GM19438 (cell line): ENCODE results near the gene FSIP1.
A peak's percentile ranks its signal among the peaks of the same experiment; 100 is the strongest.

Experiments used
- ATAC-seq: cut with Tn5 transposase; IDR thresholded peaks from one replicate; pipeline ENCODE4 v1.9.1; 2021; ENCODE audit warnings: low read depth; ENCODE audit not compliant: unreplicated experiment

FSIP1 gene

DNA sequence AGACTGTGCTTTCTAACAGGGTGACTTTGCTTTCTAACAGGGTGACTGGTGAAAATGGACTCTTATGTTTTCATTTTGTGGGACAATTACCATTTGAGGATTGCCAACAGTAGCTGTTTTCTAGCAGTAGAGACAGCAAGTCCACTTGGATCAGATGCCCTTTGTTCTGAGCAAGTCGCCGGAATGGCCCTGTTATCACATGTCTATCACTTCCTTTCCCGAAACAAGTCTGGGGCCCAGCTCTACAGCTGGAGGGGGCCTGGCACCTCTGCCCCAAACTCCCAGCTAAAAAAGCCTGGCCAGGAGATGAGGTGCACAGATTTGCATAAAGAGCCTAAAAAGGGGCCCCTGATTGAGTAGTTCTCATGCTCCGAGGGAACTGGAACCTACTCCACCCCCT is 157.2 kb downstream of the FSIP1 start:
- ATAC-seq, result no peak

GRCh38 chr15:39624806-39625205 is 157.8 kb downstream of the FSIP1 start:
- no peak for ATAC-seq

- peak; percentile 81 for ATAC-seq
These were observed 159.1 kb downstream of the FSIP1 start for GRCh38 chr15:39623529-39623931.

- ATAC-seq, result no peak
These were observed 159.8 kb downstream of the FSIP1 start for GRCh38 chr15:39622660-39623516.

- no peak for ATAC-seq
These were observed 160.7 kb downstream of the FSIP1 start for GRCh38 chr15:39621976-39622375.

DNA sequence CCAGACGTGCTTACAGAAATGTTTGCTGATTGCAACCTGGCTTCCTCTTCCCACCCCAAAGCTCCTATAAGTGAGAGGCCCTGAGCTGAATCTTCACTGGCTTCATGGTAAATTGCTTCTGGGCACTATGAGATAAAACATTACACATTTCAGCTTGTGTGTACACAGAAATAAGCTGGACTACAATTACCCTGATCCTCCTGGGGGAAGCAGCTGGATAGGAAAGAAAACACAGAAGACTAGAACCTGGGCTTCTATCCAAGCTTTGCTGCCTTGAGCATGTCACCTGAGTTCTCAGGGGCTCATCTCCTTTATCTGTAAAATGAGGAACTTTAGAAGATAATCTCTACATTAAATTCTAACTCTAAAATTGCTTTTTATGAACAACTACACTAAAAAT is 161.4 kb downstream of the FSIP1 start:
- no peak for ATAC-seq

- no peak for ATAC-seq
These were observed 164.4 kb downstream of the FSIP1 start for GRCh38 chr15:39618063-39618823.

DNA sequence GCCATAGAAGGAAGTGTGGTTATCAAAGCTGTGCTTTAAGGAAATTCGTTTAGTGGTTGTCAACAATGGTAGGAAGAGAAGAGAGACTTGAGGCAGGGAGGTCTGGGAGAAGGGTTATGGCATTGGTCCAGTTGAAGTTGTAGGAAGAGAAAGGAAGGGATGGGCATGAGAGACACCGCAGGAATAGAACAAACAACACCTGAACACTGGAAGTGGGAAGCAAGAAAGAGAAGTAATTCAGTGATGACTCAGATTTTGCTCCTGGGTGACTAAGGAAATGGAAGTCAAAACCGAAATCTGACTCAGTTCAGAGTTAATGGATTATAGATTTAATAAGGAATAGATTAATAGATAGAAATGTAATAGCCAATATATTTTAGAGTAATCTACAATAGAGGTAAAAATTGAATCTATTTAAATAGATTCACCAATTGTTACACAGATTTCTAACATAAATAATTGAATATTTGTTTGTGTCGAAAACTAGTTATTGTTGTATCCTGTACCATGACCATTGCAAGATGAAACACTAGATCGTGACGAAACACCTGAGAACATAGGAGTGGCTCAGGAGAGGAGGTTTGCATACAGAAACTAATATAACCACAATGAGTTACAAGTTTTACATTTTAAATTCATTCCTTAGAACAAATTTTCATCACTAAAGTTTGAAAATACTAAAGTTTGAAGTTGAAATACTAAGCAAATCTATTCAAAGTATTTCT is 165.7 kb downstream of the FSIP1 start:
- ATAC-seq, result no peak

- no peak for ATAC-seq
These were observed 168.8 kb downstream of the FSIP1 start for GRCh38 chr15:39613861-39614260.

DNA sequence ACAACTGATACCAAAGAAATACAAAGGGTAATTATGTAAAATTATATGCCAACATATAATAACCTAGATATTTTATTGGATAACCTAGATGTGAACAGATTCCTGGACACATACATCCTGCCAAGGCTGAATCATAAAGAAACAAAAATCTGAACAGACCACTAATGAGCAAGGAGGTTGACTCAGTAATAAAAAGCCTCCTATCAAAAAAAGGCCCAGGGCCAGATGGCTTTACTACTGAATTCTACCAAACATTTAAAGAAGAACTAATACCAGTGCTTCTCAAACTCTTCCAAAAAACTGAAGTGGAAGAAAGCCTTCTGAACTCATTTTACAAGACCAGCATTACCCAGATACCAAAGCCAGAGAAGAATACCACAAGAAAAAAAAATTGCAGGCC is 169.4 kb downstream of the FSIP1 start:
- ATAC-seq, result no peak

DNA sequence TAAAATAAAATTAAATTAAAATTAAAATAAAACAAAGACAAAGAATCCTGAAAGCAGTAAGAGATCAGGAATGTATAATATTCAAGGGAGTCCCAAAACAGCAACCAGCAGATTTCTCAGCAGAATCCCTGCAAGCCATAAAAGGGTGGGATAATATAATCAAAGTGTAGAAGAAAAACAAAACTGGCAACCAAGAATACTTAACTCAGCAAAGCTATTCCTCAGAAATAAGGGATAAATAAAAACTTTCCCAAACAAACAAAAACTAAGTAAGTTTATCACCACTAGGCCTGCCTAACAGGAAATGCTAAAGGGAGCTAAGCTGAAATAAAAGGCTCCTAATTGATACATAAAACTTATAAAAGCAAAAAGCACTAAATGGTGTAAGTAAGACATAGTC is 172.0 kb downstream of the FSIP1 start:
- no peak for ATAC-seq

DNA sequence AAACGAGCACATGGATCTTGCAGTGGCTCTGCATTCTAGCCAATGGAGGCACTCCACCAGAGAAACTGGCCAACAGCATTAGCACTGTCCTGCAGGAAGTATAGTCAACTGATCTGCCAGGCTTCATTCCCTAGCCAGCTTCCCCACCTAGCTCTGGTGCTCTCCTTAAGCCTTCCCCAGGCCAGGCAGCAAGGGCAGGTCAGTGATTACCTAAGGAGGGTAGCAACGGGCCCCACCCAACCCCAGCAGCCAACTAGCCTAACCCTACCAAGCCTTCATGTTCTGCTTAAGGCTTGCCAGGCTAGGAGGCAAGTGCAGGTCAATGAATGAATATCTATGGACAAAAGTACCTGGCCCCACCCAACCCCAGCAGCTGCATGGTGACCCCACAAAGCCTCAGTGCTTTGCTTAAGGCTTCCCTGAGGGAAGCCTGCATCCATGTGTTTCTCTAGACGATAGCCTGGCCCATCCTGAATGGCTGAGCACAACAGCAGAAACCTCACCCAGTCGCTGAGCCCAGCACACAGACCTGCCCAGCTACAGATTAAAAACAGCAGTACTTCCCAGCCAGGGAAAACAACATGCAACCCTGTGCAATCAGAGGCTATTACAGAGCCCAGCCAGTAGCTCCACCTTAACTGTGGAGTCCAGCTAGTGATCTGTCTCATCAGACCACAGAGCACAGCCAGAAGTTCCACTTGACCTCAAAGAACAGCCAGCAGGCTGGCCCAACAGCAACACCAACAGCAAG is 173.3 kb downstream of the FSIP1 start:
- ATAC-seq, result no peak

DNA sequence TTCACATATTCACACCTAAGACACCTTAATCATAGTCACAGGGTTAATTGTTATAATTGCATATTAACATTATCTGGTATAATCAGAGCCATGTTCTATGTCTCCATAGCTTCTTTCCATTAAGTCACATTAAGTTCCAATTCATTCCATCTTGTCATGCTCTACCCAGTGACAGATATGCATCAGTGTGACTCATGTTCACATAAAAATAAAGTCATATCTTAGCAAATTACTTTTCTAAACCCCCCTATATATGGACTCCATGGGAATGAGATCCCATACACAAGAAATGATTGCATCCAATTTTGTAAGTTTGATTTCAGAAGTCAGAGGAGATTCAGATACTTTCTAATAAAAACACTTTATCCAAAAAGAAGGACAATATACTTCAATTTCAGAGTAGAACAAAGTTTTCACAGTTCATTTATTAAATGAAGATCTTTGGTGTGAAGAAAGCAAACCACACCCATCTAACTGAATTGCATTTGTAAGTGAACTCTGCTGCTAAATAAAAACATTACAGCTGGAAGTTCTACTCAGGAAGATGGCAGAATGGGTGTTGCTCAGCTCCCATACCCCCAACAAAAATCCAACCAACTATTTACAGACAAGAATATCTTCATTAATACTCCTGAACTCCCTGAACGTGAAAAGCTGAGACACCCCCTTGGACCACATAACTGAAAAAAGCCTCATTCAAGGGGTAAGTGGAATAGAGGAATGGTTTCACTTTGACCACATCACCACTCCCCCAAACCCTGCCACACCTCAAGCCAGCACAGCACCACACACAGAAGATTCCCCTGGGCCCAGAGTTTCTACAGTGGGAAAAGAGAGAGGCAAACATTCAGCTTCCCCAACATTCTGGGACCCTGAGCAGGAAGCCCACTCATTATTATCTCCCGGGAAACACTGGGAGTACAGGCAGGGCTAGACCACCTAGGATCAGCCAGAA is 174.2 kb downstream of the FSIP1 start:
- no peak for ATAC-seq

- ATAC-seq, result no peak
These were observed 177.5 kb downstream of the FSIP1 start for GRCh38 chr15:39605146-39605545.

DNA sequence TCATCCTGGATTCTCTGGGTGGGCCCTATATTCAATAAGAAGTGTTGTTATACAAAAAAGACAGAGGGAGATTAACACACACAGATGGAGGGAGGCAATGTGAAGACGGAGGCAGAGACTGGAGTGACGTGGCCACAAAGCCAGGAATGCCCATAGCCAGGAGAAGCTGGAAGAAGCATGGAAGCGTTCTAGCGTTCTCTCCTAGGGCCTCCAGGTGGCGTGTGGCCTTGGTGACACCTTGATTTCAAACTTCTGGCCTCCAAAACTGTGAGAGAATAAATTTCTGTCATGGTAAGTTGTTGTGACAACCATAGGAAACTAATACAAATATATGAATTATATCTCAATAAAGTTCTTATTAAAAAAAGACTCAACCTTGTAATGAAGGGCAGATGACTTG is 180.5 kb downstream of the FSIP1 start:
- ATAC-seq, result no peak

GRCh38 chr15:39599871-39600270 is 182.8 kb downstream of the FSIP1 start:
- no peak for ATAC-seq

DNA sequence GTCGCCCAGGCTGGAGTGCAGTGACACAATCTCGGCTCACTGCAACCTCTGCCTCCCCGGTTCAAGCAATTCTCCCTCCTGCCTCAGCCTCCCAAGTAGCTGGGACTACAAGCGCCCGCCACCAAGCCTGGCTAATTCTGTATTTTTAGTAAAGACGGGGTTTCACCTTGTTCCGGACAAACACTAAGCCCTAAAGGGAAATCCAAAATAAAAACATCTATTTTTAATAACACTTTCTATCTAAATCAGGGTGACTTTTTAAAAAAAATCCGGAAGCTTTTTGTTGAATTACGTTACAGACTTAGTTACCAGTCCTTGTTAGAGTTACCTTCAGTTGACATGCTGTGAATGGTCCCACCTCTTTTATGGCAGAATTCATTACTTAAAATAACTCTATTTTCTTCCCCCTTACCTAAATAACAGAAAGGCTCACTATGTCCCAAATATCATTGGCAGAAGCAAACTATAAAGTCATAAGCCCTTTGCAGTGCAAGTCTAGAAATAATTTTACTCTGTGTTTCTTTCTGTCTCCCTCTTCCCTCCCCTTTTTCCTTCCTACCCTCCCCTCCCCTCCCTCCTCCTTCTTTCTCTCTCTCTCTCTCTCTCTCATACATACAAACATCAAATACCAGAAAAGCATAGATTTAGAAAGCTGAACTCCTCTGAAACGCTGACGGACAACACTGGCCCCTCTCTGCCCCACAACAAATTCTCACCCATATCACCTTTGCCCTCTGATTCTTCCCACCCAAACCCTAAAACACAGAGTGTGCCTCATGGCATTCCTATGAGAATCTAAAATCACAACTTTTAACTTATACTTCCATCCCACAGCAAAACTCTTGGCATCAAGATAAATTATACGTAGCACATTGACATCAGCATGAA is 183.4 kb downstream of the FSIP1 start:
- ATAC-seq, result no peak

DNA sequence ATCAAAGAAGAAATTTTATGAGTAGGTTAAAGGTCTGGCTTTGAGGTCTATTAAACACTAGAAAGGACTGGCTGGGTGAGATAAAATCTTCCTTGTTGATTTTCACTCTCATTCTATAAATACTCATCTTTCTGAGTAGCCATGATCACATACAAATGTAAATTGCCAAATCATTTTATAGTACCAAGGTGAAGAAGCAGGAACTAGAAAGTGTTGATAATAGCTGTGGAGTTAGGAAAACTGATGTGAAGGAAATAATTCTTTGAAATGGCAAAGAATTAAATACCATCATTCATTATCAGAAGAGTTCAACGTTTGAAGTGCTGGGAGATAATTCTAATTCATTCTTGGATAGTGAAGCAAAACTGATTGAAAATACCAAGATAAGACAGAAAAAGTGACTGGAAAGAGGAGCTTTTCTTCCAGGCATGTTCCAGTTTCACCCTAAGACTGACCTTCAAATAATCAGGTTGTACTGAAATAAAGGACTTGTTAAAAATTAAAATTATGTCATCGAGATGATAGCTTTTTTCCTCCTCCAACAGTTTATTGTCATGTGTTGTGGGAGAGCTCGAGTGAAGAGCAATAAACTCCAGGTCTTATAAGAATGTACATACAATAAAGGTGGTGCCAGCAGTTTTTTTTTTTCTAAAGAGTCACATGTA is 184.3 kb downstream of the FSIP1 start:
- no peak for ATAC-seq
